D721Med (cell line): ENCODE results near the gene BBLN.
A peak's percentile ranks its signal among the peaks of the same experiment; 100 is the strongest.

Experiments
- DNase-seq: peaks from one replicate; pipeline ENCODE4 v3.0.0; 2011; ENCODE audit warnings: low spot score; ENCODE audit not compliant: insufficient read length
- FAIRE-seq: peaks from 2 replicates; lab custom pipeline; 2011; peaks lifted over from hg19 to GRCh38; lab: Jason Lieb, UNC
- CTCF ChIP-seq: IDR thresholded peaks from 2 replicates; pipeline ENCODE4 v1.5.1; 2012; ENCODE audit warnings: mild to moderate bottlenecking, control low read depth; ENCODE audit not compliant: insufficient read depth; ENCODE audit errors: missing control alignments

The BBLN gene

GRCh38 chr9:128121924-128122808 is 37.9 kb upstream of the BBLN start:
- FAIRE-seq (no peak), DNase-seq (peak; percentile 4)
- no peak for TF ChIP-seq CTCF

- no peak for FAIRE-seq
- no peak for DNase-seq
- TF ChIP-seq CTCF, result no peak
Measured at GRCh38 chr9:128122809-128123175, 37.3 kb upstream of the BBLN start.

- no peak for TF ChIP-seq CTCF
- no peak for DNase-seq
- FAIRE-seq, result no peak
Measured at GRCh38 chr9:128123451-128124080, 36.5 kb upstream of the BBLN start.

GRCh38 chr9:128124451-128124850 is 35.6 kb upstream of the BBLN start:
- DNase-seq (no peak), FAIRE-seq (no peak)
- TF ChIP-seq CTCF, result no peak

GRCh38 chr9:128124873-128125579 is 35.0 kb upstream of the BBLN start:
- TF ChIP-seq CTCF, result peak; percentile 78
- no peak for FAIRE-seq
- DNase-seq, result no peak

GRCh38 chr9:128125580-128126354 is 34.3 kb upstream of the BBLN start:
- DNase-seq (no peak), FAIRE-seq (no peak)
- no peak for TF ChIP-seq CTCF
